GM10266 (cell line): ENCODE results near the gene GLB1L3.

Experiments used
- DNase-seq: peaks from one replicate; pipeline ENCODE4 v3.0.0; 2012; ENCODE audit errors: extremely low spot score
- TF ChIP-seq, protein P1 (sequence below): IDR thresholded peaks from 2 replicates; pipeline ENCODE4 v1.5.1; 2012; ENCODE audit warnings: mild to moderate bottlenecking, low read depth; ENCODE audit not compliant: control insufficient read depth, insufficient read depth; ENCODE audit errors: missing control alignments

The GLB1L3 gene

DNA sequence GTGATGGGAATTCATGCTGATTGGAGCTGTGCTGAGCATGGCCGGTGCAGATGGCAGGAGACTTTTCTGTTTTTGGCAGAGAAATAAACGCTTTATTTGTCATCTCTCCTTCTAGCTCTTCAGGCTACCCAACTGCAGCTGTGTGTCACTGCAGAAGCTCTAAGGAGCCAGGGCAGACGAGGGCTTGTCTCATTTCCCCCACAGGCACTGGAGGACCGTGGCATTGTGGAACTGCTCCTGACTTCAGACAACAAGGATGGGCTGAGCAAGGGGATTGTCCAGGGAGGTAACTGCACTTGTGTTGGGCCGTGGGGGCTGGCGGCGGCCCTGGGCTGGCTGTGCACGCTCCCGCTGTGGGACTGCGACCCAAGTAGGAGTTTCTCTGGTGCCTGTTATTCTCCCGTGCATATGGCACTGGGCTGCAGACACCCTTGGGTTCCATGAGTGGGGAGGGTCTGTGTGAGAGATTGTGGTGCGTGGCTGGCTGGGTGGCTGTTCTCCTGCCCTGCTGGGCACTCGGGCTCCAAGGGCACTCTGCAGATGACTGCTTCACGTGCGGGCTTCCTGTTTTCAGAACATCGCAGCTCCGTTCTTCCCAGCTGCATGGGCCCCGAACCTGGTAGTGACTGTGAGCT, 82.8 kb downstream of the GLB1L3 start:
- no peak for DNase-seq
- TF ChIP-seq, protein P1, sequence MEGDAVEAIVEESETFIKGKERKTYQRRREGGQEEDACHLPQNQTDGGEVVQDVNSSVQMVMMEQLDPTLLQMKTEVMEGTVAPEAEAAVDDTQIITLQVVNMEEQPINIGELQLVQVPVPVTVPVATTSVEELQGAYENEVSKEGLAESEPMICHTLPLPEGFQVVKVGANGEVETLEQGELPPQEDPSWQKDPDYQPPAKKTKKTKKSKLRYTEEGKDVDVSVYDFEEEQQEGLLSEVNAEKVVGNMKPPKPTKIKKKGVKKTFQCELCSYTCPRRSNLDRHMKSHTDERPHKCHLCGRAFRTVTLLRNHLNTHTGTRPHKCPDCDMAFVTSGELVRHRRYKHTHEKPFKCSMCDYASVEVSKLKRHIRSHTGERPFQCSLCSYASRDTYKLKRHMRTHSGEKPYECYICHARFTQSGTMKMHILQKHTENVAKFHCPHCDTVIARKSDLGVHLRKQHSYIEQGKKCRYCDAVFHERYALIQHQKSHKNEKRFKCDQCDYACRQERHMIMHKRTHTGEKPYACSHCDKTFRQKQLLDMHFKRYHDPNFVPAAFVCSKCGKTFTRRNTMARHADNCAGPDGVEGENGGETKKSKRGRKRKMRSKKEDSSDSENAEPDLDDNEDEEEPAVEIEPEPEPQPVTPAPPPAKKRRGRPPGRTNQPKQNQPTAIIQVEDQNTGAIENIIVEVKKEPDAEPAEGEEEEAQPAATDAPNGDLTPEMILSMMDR, result no peak

DNA sequence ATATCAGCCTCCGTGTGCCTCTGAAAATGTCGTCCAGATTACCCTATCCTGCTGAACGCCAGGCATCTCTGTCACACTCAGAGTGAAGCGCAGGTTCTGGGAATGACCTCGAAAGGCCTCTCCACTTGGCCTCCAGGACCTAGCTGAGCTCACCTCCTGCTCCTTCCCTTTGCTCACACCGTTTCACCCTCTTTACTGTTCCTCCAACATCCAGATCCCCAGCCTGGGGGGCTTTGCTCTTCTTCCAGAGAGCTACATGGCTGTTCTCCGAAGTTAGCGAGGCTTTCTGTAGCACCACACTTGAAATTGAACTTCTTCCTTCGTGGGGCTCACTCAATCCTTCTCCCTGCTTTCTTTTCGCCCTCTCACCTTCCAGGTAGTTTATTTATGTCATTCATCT, 83.5 kb downstream of the GLB1L3 start:
- no peak for DNase-seq
- TF ChIP-seq, protein P1, result no peak

DNA sequence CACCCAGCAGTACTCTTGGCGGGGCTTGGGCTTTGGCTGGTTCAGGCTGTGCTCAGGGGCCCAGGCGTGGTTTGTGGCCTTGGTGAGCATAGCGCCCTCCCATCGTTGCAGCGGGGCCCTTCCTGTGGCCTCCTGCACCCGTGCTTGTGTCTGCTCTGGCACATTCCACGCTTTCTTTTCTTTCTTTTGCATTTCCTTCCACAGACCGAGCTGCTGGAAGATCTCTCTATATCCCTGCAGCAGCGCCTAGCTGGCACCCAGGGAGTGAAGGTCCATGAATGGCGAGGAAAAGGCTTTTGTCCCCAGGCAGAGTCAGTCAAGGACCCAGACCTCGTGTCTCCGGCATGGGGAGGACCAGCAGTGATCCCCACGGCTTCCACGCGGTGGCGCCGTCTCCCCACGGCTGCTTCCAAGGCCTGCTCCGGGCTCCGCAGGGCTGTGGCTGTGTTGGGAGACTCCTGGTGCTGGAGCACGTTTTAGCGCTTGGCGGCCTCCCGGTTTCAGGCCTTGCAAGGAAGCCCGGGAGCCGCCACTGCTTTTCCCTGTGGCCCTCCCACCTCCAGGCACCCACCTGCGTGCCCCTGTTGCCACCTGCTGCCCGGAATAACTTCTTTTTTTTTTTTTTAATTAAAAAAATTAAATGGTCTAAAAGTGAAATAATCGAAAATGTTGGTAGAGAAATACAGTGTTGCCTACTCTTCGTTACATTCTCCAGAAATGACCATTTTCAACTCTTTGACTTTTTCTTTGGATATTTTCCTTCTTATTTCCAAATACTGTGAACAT, 84.1 kb downstream of the GLB1L3 start:
- DNase-seq, result peak; percentile 92

DNA sequence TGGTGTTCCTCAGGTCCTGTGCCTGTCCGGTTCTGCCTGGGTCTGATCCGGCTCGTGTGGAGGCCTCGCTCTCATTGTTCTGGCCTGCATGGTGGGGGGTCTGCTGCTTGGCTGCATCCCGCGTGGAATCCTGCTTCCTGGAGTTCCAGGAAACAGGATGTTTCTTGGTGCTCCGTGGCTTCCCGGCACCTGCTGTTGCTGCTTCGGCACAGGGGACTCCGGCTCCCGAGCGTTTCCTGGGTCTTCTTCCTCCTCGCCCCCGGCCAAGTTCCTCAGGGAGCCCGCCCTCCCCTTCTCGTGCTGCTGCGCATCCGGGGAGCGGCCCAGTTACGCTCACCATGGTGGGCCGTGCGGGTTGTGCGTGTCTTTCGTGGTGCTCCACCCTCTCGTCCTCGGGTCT, 85.5 kb downstream of the GLB1L3 start:
- DNase-seq, result no peak
- TF ChIP-seq, protein P1, result no peak

More for the DNA sequence above, 84.1 kb downstream of the GLB1L3 start:
- TF ChIP-seq, protein P1, result peak; percentile 90

DNA sequence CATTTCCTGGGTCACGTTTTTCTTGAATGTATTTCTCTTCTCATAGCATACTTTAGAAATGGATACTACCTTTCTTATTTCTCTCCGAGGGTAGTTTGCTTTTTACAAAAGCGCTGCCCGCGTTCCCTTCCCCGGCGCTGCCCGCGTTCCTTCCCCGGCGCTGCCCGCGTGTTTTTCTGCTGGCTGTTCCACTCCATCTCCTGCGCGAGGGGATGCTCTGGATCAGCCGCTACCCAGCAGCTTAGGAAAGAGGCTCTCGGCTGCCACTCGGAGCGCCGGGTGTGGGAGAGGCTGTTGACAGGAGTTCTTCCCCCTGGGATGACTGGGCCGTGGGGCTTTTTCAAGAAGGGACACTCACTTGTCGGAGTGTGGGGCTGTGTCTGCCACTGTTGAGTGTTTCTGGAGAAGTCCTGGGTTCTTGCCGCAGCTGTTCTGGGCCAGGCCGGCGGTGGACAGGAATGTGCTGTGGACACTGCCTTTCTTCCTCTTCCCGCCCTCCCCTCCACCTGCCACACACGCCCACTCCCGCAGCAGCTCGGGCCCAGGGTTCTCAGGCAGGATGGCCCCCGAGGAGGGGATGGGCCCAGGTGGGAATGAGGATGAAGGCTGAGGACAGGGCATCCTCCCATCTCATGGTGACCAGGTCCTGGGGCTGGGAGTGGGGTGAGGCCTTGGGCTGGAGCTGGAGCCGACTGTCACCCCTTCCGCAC, 86.2 kb downstream of the GLB1L3 start:
- TF ChIP-seq, protein P1, result no peak
- DNase-seq, result no peak

DNA sequence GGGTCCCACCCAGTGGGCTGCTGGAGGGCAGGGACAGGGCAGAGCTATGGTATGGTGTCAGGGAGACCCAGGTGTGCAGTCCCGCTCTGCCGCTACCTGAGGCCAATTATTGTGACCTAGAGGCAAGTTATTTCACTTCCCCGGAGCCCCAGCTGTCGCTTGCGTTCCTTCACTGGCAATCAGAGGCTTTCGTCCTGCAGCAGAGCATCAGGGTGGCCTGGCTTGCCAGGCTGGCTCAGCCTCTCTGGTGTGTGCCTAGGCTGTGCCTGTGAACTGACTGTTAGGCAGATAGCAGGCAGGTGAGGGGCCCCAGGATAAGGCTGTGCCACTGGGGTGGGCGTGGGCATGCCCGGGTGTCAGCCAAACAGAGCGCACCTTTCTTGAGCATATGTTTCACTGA, 87.0 kb downstream of the GLB1L3 start:
- no peak for DNase-seq
- TF ChIP-seq, protein P1, result no peak
